ENCODE data around the gene PRPH.

PRPH gene

GRCh38 chr12:49336645-49337584 lies 42.0 kb downstream of the PRPH start, which contains the start of gene C1QL4:
TSS of gene C1QL4 (minus strand) at chr12:49337188. CDS start at chr12:49336477, 711 bp downstream.
- peak; percentile 83 for TF ChIP-seq CTCF (IDR thresholded peaks at IDR 0.05; ENCODE audit: low read depth, low read length, missing control alignments)
- in situ Hi-C loops (cut with HindIII; ENCODE audit: low pct_ligation_motif_present, low sequenced_read_pairs), result no loop called here
- DNase-seq, result peak; percentile 57
- no peaks in the 10 kb centered on the region for H3K36me3 ChIP-seq (replicated peaks)
- peak within 1 kb of the TSS; percentile 37 for H3K4me3 ChIP-seq (ENCODE audit: low read depth, low read length)
- no peak within 1 kb of the TSS for H3K27ac ChIP-seq
- H3K27me3 ChIP-seq (replicated peaks), result peaks cover 40% of the 10 kb centered on the region

- H3K27me3 ChIP-seq (replicated peaks), result peaks cover 38% of the 10 kb centered on the region
- in situ Hi-C loops (cut with HindIII; ENCODE audit: low pct_ligation_motif_present, low sequenced_read_pairs), result no loop called here
- no peak for DNase-seq
- TF ChIP-seq CTCF (IDR thresholded peaks at IDR 0.05; ENCODE audit: low read depth, low read length, missing control alignments), result no peak
- no peaks in the 10 kb centered on the region for H3K36me3 ChIP-seq (replicated peaks)
- no peak overlapping the region for H3K27ac ChIP-seq
- H3K4me3 ChIP-seq (ENCODE audit: low read depth, low read length), result no peak overlapping the region
Observed at GRCh38 chr12:49338830-49339463, 44.0 kb downstream of the PRPH start.

GRCh38 chr12:49339464-49339861 lies 44.5 kb downstream of the PRPH start:
- in situ Hi-C loops (cut with HindIII; ENCODE audit: low pct_ligation_motif_present, low sequenced_read_pairs), result no loop called here
- TF ChIP-seq CTCF (IDR thresholded peaks at IDR 0.05; ENCODE audit: low read depth, low read length, missing control alignments), result no peak
- H3K27me3 ChIP-seq (replicated peaks), result peaks cover 35% of the 10 kb centered on the region
- no peak overlapping the region for H3K4me3 ChIP-seq (ENCODE audit: low read depth, low read length)
- H3K36me3 ChIP-seq (replicated peaks), result no peaks in the 10 kb centered on the region
- no peak for DNase-seq
- no peak overlapping the region for H3K27ac ChIP-seq

GRCh38 chr12:49340095-49340870 lies 45.3 kb downstream of the PRPH start:
- no peaks in the 10 kb centered on the region for H3K36me3 ChIP-seq (replicated peaks)
- H3K4me3 ChIP-seq (ENCODE audit: low read depth, low read length), result no peak overlapping the region
- in situ Hi-C loops (cut with HindIII; ENCODE audit: low pct_ligation_motif_present, low sequenced_read_pairs), result no loop called here
- TF ChIP-seq CTCF (IDR thresholded peaks at IDR 0.05; ENCODE audit: low read depth, low read length, missing control alignments), result no peak
- no peak for DNase-seq
- peaks cover 31% of the 10 kb centered on the region for H3K27me3 ChIP-seq (replicated peaks)
- no peak overlapping the region for H3K27ac ChIP-seq

- Histone ChIP-seq H3K27ac (no peak overlapping the region), H3K36me3 (replicated peaks) (no peaks in the 10 kb centered on the region), H3K27me3 (replicated peaks) (peaks cover 27% of the 10 kb centered on the region), H3K4me3 (ENCODE audit: low read depth, low read length) (no peak overlapping the region)
- in situ Hi-C loops (cut with HindIII; ENCODE audit: low pct_ligation_motif_present, low sequenced_read_pairs), result no loop called here
- DNase-seq, result no peak
- TF ChIP-seq CTCF (IDR thresholded peaks at IDR 0.05; ENCODE audit: low read depth, low read length, missing control alignments), result no peak
Observed at GRCh38 chr12:49340971-49341776, 46.2 kb downstream of the PRPH start.
